GM12892 (cell line): ENCODE results near the gene MYLK2.

Experiments used
- POLR2A ChIP-seq: IDR thresholded peaks from 2 replicates; pipeline ENCODE4 v1.6.1; 2011; ENCODE audit warnings: low read depth, low read length, control low read depth
- TAF1 ChIP-seq: IDR thresholded peaks from 2 replicates; pipeline ENCODE4 v1.6.1; 2011; ENCODE audit warnings: low read depth, mild to moderate bottlenecking, control low read depth, low read length, borderline replicate concordance

DNA sequence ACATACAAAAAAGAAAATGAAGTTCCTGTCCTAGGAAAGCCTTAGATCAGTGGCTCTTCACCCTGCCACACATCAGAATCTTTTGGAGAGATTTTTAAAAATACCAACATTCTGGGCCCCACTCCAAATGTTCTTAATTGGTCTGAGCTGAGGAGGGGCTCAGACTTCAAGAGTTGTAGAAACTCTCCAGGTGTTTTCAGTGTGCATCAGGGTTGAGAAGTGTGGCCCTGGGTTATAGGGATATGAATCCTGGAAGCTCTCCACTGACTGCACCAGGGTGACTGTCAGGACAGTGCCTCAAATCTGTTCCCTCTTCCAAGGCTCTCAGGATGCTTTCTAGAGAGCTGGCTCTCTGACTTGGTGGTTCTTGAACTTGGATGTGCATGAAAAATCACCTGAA is 5.5 kb upstream of the MYLK2 start:
- TF ChIP-seq POLR2A (no peak), TAF1 (no peak)
